ENCODE results near the gene EIF4A2. TPM values are rescaled to one million over a fixed set of nuclear protein-coding genes. Genes with fewer than 3 reads are reported as not detected.

The EIF4A2 gene
- 445 and 450 TPM in 2 replicates for total RNA-seq

DNA sequence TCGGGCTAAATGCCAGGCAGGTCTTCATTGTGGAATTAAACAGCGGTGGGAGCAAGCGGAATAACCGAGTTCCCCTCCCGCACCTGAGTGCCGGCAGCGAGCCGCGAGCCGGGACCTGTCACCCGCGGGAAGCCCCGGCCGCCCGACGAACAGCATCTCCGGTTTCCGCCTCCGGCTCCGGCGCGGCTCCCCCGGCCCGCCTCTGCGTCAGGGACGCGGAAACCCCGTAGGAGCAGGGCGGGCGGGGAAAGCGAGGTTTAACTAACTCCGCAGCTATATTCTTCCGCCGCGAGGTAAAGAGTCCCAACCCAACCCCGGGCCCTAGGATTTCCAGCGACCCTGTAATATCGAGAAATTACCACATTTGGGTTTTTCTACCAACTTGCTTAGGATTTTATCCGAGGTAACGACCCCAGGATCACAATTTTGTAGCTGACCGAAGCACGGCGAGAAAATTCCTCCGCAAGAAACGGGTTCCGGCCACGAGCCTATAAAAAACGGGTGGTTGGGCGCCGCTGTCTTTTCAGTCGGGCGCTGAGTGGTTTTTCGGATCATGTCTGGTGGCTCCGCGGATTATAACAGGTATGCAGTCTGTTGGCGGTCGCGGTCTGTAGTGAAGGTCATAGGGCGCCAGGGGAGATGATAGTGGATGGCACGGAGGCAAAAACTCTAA, at the start of gene EIF4A2:
TSS of gene EIF4A2 (plus strand) at position 520 of the 673 bp plus-strand sequence. CDS start at position 554, 34 bp downstream.
- Mint-ChIP-seq H3K4me1 (ENCODE audit: low read depth) (peaks cover 31% of the 10 kb centered on the region), H3K36me3 (ENCODE audit: low read depth) (peaks cover 51% of the 10 kb centered on the region), H3K9me3 (no peaks in the 10 kb centered on the region), H3K4me3 (ENCODE audit: low read depth) (peak within 1 kb of the TSS; percentile 96), H3K27ac (peak within 1 kb of the TSS; percentile 99), H3K27me3 (ENCODE audit: low read depth) (no peaks in the 10 kb centered on the region)
- DNase-seq (ENCODE audit: low spot score) = peak; percentile 88
- intact Hi-C loops (cut with micrococcal nuclease) = loop anchor here (1.0 to 5.0 kb wide), 6 partner anchors 11 to 846 kb away; partner anchors contain the start of gene DNAJB11

DNA sequence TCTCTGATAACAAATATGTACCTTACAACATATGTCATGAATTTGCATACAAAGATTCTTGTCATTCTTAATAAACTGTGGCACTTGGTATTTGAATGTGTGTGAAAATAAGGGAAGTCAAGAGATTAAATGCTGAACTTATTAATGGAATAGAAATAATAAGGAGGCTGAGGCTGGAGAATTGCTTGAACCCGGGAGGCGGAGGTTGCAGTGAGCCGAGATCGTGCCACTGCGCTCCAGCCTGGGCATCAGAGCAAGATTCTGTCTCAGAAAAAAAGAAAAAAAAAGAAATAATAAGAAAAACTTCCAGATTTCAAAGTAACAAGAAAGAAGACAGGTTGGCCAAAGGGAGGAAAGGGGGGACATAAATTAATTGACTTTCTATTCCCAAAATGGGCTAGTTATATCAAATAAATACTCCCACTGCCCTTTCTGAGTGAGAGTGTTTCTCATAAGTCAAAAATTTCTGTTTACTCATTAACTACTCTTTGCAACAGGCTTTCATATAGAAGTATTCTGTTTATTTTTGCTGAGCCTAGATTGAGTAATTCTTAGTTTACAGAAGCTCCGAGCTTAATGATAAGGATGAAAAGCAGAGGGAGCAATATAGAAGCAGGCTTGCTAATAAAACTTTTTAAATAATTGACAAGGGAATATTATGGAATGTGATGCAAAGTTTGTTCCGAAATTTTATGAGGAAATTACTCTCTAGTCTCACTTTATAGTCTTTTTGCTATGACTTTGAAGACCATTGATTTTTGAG, 40.6 kb upstream of the EIF4A2 start:
- Mint-ChIP-seq H3K9me3 (no peaks in the 10 kb centered on the region), H3K4me1 (ENCODE audit: low read depth) (no peaks in the 10 kb centered on the region), H3K4me3 (ENCODE audit: low read depth) (no peak overlapping the region), H3K36me3 (ENCODE audit: low read depth) (no peaks in the 10 kb centered on the region), H3K27me3 (ENCODE audit: low read depth) (peaks cover 2% of the 10 kb centered on the region), H3K27ac (no peak overlapping the region)
- DNase-seq (ENCODE audit: low spot score) = no peak
- intact Hi-C loops (cut with micrococcal nuclease) = no loop called here

DNA sequence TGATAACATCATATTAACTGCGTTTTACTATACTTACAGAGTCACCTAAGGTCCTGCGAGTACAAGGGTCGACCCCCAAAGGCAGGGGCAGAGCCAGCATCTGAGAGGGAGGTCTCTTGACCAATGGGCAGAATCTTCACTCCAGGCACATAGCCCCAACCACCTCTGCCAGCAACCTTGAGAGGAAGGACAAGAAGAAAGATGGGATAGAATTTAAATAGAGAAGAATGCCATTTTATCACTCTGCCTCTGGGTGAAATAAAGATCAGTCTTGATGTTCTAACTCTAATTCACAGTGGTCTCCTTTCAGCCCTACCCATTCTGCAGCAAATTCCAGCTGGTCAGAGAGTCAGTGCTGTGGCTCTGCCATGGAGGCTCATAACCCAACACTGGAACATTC, 39.7 kb upstream of the EIF4A2 start:
- H3K36me3 Mint-ChIP-seq (ENCODE audit: low read depth) = no peaks in the 10 kb centered on the region
- intact Hi-C loops (cut with micrococcal nuclease) = no loop called here
- DNase-seq (ENCODE audit: low spot score) = no peak

DNA sequence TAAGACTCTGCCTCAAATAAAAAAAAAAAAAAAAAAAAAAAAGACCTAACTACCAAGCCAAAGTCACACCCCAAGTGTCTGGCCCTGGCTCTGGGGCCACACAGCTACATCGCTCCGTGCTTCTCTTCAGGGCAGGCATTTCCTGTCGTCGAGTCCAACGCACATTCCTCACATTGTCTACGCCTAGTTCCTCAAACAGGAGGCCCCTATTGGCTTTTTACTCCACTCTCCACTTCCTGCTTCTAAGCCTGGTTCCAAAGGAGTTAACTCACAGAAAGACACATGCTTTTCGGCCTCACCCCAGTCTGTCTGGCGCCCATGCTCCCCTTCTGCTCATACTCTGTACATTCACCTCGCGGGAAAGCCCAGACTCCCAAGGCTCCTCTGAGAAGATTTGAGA, 37.4 kb upstream of the EIF4A2 start:
- no peak for DNase-seq (ENCODE audit: low spot score)
- Mint-ChIP-seq H3K4me1 (ENCODE audit: low read depth) (peaks cover 3% of the 10 kb centered on the region), H3K36me3 (ENCODE audit: low read depth) (no peaks in the 10 kb centered on the region), H3K27me3 (ENCODE audit: low read depth) (peaks cover 2% of the 10 kb centered on the region), H3K4me3 (ENCODE audit: low read depth) (no peak overlapping the region), H3K27ac (no peak overlapping the region), H3K9me3 (no peaks in the 10 kb centered on the region)
- intact Hi-C loops (cut with micrococcal nuclease) = no loop called here

More for the DNA sequence above, 39.7 kb upstream of the EIF4A2 start:
- peaks cover 2% of the 10 kb centered on the region for H3K27me3 Mint-ChIP-seq (ENCODE audit: low read depth)
- H3K27ac Mint-ChIP-seq = no peak overlapping the region
- H3K9me3 Mint-ChIP-seq = no peaks in the 10 kb centered on the region
- H3K4me1 Mint-ChIP-seq (ENCODE audit: low read depth) = peaks cover 3% of the 10 kb centered on the region
- no peak overlapping the region for H3K4me3 Mint-ChIP-seq (ENCODE audit: low read depth)

DNA sequence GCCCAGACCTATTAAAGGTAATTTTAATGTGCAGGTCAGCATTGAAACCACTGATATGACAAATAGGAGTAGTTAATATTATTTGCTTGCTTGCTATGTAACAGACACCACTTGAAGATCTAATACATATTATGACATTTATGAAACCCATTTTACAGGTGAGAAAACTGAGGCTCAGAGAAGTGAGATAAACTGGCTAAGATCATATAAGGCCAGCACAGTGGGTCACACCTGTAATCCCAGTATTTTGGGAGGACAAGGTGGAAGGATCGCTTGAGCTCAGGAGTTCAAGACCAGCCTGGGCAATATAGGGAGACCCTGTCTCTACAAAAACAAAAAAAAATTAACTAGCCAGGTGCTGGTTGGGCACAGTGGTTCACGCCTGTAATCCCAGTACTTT, 33.1 kb upstream of the EIF4A2 start:
- DNase-seq (ENCODE audit: low spot score) = no peak
- intact Hi-C loops (cut with micrococcal nuclease) = no loop called here
- H3K27me3 Mint-ChIP-seq (ENCODE audit: low read depth) = no peaks in the 10 kb centered on the region
- no peak overlapping the region for H3K27ac Mint-ChIP-seq
- H3K4me1 Mint-ChIP-seq (ENCODE audit: low read depth) = peaks cover 8% of the 10 kb centered on the region
- H3K9me3 Mint-ChIP-seq = no peaks in the 10 kb centered on the region
- no peaks in the 10 kb centered on the region for H3K36me3 Mint-ChIP-seq (ENCODE audit: low read depth)
- H3K4me3 Mint-ChIP-seq (ENCODE audit: low read depth) = no peak overlapping the region

DNA sequence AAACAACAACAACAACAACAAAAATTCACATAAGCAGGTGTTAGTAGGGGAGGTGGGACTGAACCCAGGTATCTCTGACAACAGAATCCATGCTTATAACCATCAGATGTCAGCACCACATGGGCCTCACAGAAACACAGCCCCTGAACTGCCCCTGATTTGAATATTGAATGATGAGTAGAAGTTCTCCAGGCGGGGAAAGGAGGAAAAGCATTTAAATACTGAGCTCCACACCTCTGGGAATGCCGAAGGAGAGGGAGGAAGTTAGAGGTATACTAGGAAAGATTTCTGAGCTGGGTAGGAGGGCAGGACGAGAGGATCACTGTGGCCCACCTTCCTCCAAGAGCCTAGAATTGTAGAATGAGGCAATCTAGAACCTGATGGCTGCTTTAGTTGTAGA, 31.9 kb upstream of the EIF4A2 start:
- intact Hi-C loops (cut with micrococcal nuclease) = no loop called here
- no peaks in the 10 kb centered on the region for H3K27me3 Mint-ChIP-seq (ENCODE audit: low read depth)
- H3K27ac Mint-ChIP-seq = no peak overlapping the region
- H3K4me3 Mint-ChIP-seq (ENCODE audit: low read depth) = no peak overlapping the region
- H3K36me3 Mint-ChIP-seq (ENCODE audit: low read depth) = no peaks in the 10 kb centered on the region
- peaks cover 8% of the 10 kb centered on the region for H3K4me1 Mint-ChIP-seq (ENCODE audit: low read depth)
- DNase-seq (ENCODE audit: low spot score) = no peak
- H3K9me3 Mint-ChIP-seq = no peaks in the 10 kb centered on the region

DNA sequence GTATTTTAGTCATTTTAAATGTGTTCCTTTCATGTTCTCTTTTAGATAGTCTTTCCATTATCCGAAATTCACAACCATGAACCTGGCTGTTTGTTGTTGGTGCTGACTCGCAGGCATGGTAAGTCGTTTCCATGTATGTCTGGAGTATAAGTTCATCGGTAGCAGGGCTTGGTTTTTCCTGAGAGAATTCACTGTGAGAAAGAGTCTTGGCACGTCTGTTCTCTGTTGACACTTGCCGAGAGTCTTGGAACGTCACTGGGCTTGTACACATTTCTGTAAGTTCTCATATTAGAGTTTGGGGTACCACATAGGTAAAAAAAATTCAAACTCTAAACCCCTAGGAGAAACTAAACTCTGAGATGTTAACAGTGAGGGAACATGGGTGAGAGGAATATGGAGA, 29.4 kb upstream of the EIF4A2 start:
- no peaks in the 10 kb centered on the region for H3K27me3 Mint-ChIP-seq (ENCODE audit: low read depth)
- H3K27ac Mint-ChIP-seq = no peak overlapping the region
- peaks cover 5% of the 10 kb centered on the region for H3K4me1 Mint-ChIP-seq (ENCODE audit: low read depth)
- H3K36me3 Mint-ChIP-seq (ENCODE audit: low read depth) = no peaks in the 10 kb centered on the region
- intact Hi-C loops (cut with micrococcal nuclease) = no loop called here
- DNase-seq (ENCODE audit: low spot score) = no peak
- H3K4me3 Mint-ChIP-seq (ENCODE audit: low read depth) = no peak overlapping the region
- H3K9me3 Mint-ChIP-seq = no peaks in the 10 kb centered on the region

DNA sequence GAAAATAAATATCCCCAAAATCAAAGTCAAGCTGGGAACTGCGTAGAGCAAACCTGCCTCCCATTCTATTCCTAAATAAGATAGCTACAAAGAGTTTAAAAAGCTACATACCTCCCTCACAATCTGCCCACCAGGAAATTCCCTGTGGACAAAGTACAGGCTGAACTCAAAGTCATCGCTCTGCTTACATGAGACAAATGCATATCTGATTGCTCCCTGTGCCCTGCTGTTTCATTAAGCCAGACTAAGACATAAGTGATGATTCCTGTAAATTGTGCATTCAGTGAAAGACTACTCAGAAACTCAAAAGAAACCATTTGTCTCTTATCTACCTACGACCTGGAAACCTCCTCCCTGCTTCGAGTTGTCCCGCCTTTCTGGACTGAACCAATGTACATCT, 28.5 kb upstream of the EIF4A2 start:
- Mint-ChIP-seq H3K9me3 (no peaks in the 10 kb centered on the region), H3K36me3 (ENCODE audit: low read depth) (no peaks in the 10 kb centered on the region), H3K4me3 (ENCODE audit: low read depth) (no peak overlapping the region), H3K27ac (no peak overlapping the region), H3K27me3 (ENCODE audit: low read depth) (no peaks in the 10 kb centered on the region), H3K4me1 (ENCODE audit: low read depth) (peaks cover 5% of the 10 kb centered on the region)
- intact Hi-C loops (cut with micrococcal nuclease) = no loop called here
- DNase-seq (ENCODE audit: low spot score) = no peak

DNA sequence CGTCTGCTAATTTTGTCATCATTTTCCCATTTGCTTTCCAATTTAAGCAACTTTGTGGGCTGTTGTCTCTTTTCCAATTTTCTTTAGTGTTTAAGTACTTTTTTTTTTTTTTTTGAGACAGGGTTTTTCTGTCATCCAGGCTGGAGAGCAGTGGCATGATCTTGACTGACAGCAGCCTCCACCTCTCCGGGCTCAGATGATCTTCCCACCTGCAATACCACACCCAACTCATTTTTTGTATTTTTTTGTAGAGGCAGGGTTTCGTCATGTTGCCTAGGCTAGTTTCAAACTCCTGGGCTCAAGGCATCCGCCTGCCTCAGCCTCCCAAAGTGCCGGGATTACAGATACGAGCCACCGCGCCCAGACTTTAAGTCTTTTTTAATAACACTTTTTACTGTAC, 26.2 kb upstream of the EIF4A2 start:
- no peaks in the 10 kb centered on the region for H3K36me3 Mint-ChIP-seq (ENCODE audit: low read depth)
- no peaks in the 10 kb centered on the region for H3K27me3 Mint-ChIP-seq (ENCODE audit: low read depth)
- H3K4me3 Mint-ChIP-seq (ENCODE audit: low read depth) = no peak overlapping the region
- H3K4me1 Mint-ChIP-seq (ENCODE audit: low read depth) = peaks cover 8% of the 10 kb centered on the region
- no peak for DNase-seq (ENCODE audit: low spot score)
- H3K27ac Mint-ChIP-seq = no peak overlapping the region
- H3K9me3 Mint-ChIP-seq = no peaks in the 10 kb centered on the region
- intact Hi-C loops (cut with micrococcal nuclease) = no loop called here

DNA sequence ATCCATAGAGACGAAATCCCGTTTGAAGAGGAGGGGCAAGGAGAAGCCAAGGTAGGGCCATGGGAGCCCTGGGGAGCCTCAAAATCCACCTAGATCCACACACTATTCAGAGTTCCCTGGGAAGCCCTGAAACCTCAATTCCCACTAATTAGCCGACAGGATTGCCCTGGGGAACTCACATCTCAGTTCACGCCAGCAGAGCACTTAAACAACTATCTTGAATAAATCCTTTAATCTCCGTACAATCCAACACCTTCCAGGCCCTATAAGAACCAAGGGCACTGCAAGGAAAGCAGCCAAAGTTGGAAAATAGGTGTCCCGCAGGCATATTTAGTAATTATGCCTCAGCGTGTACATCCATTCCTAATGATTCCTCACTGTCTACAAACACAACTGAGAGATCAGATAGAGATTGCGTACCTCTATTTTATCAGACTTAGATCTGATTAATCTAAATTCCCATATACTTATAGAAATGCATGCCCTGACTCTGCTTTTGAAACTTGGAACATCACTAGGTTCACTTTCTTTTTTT, 25.6 kb upstream of the EIF4A2 start:
- peaks cover 8% of the 10 kb centered on the region for H3K4me1 Mint-ChIP-seq (ENCODE audit: low read depth)
- no peaks in the 10 kb centered on the region for H3K9me3 Mint-ChIP-seq
- H3K27me3 Mint-ChIP-seq (ENCODE audit: low read depth) = no peaks in the 10 kb centered on the region
- no peaks in the 10 kb centered on the region for H3K36me3 Mint-ChIP-seq (ENCODE audit: low read depth)
- DNase-seq (ENCODE audit: low spot score) = no peak
- intact Hi-C loops (cut with micrococcal nuclease) = no loop called here
- H3K4me3 Mint-ChIP-seq (ENCODE audit: low read depth) = no peak overlapping the region
- H3K27ac Mint-ChIP-seq = no peak overlapping the region

DNA sequence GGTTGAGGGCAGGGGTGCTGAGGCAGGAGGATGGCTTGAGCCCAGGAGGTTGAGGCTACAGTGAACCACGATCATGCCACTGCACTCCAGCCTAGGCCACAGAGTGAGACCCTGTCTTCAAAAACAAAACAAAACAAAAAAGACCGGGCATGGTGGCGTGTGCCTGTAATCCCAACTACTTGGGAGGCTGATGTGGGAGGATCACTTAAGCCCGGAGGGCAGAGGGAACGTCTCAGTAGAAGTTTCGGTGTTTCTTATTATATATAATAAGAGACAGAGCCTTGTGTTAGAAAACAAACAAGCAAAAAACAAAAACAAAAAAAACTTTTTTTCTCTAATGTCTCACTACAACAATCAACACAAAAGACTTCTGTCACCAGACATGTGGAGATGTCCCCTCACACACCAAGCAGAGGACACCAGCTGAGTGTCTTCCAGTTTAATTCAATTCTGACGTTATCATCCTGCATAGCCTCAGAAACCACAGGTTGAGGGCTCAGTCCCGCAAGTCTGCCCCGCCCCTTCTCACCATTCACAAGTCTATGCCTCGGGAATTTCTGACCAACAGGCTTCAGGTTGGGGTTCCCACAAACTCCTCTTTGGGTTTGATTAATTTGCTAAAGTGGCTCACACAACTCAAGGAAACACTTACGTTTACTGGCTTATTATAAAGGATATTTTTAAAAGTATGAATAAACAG, 24.0 kb upstream of the EIF4A2 start:
- peaks cover 3% of the 10 kb centered on the region for H3K4me1 Mint-ChIP-seq (ENCODE audit: low read depth)
- H3K36me3 Mint-ChIP-seq (ENCODE audit: low read depth) = no peaks in the 10 kb centered on the region
- no peaks in the 10 kb centered on the region for H3K27me3 Mint-ChIP-seq (ENCODE audit: low read depth)

DNA sequence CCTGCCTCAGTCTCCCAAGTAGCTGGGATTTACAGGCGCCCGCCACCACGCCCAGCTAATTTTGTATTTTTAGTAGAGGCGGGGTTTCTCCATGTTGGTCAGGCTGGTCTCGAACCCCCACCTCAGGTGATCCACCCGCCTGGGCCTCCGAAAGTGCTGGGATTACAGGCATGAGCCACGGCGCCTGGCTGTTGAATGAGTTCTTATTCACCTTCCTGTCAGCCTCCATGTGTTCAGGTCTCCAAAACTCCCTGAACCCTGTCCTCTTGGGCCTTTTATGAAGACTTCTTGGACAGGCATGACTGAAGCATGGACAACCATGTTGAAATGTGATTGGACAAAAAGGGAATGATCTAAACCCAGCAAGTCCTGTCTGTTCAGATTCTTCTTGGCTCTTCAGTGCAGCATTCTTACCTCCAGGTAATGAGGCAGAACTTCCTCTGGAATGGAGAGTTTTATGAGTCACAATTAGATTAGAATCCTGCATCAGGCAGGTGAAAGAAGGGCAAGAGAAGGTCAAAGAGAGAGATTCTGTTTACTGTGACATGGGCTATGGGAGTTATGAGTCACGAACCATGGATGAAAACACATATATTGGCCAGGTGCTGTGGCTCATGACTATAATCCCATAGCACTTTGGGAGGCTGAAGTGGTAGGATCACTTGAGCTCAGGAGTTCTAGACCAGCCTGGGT, 23.1 kb upstream of the EIF4A2 start:
- Mint-ChIP-seq H3K27ac (no peak overlapping the region), H3K36me3 (ENCODE audit: low read depth) (no peaks in the 10 kb centered on the region)
- intact Hi-C loops (cut with micrococcal nuclease) = no loop called here

More for the DNA sequence above, 24.0 kb upstream of the EIF4A2 start:
- DNase-seq (ENCODE audit: low spot score) = no peak
- H3K4me3 Mint-ChIP-seq (ENCODE audit: low read depth) = no peak overlapping the region
- intact Hi-C loops (cut with micrococcal nuclease) = no loop called here
- H3K9me3 Mint-ChIP-seq = no peaks in the 10 kb centered on the region
- H3K27ac Mint-ChIP-seq = no peak overlapping the region

More for the DNA sequence above, 23.1 kb upstream of the EIF4A2 start:
- Mint-ChIP-seq H3K4me1 (ENCODE audit: low read depth) (peaks cover 3% of the 10 kb centered on the region), H3K9me3 (no peaks in the 10 kb centered on the region), H3K27me3 (ENCODE audit: low read depth) (no peaks in the 10 kb centered on the region), H3K4me3 (ENCODE audit: low read depth) (no peak overlapping the region)
- no peak for DNase-seq (ENCODE audit: low spot score)

All from activated T-helper 2 cell treated with anti-CD3 and anti-CD28 coated beads, Interferon-gamma antibody, Interleukin-2, Interleukin-4, amounts not matched to agents 10 μg/mL and 5 μg/mL and 100 μg/mL, durations not matched to agents 14 hours and 24 hours and 36 hours (primary cell).